WTC11 (cell line): ENCODE data around the gene CHST1. TPM values are rescaled to one million over a fixed set of nuclear protein-coding genes. Genes with fewer than 3 reads are reported as not detected.

Experiments used
- ATAC-seq: fragments of 200-7000 bp; cut with Tn5 transposase; 2 replicates; pipeline ENCODE4 v1.10.0; 2021; ENCODE audit warnings: mild to moderate bottlenecking, moderate library complexity
- CTCF ChIA-PET: fragments of 300-600 bp; sonication (Branson Sonifier 250); formaldehyde crosslinking; loops from one replicate; lab custom pipeline; 2021; ENCODE audit warnings: antibody characterized with exemption; lab: Charles Lee
- POLR2A ChIA-PET: fragments of 350-600 bp; sonication (Branson Sonifier 250); formaldehyde crosslinking; loops from one replicate; lab custom pipeline; 2021; ENCODE audit warnings: antibody characterized with exemption; lab: Charles Lee
- DNase-seq: peaks from one replicate; pipeline ENCODE4 v3.0.0; 2021; ENCODE audit warnings: low spot score
- H3K27ac Mint-ChIP-seq: 2 replicates; pipeline ENCODE4 v1.8.0; 2021; ENCODE audit warnings: mixed read lengths
- H3K27me3 Mint-ChIP-seq: 2 replicates; pipeline ENCODE4 v1.8.0; 2021; ENCODE audit warnings: low read depth, mild to moderate bottlenecking, moderate library complexity, mixed read lengths
- H3K36me3 Mint-ChIP-seq: 2 replicates; pipeline ENCODE4 v1.8.0; 2021; ENCODE audit warnings: mixed read lengths
- H3K4me1 Mint-ChIP-seq: 2 replicates; pipeline ENCODE4 v1.8.0; 2022; ENCODE audit warnings: mixed read lengths
- H3K4me3 Mint-ChIP-seq: 2 replicates; pipeline ENCODE4 v1.8.0; 2021; ENCODE audit warnings: mild to moderate bottlenecking, moderate library complexity, mixed read lengths
- H3K9me3 Mint-ChIP-seq: 2 replicates; pipeline ENCODE4 v1.8.0; 2021; ENCODE audit warnings: mixed read lengths
- ARID4B ChIP-seq: sonication (generic); formaldehyde crosslinking; IDR thresholded peaks from 2 replicates; pipeline ENCODE4 v1.8.0; 2023; ENCODE audit warnings: missing genetic modification reagents, mild to moderate bottlenecking, borderline replicate concordance
- CREB1 ChIP-seq: sonication (generic); formaldehyde crosslinking; IDR thresholded peaks from 2 replicates; pipeline ENCODE4 v1.8.0; 2023; ENCODE audit warnings: mild to moderate bottlenecking, missing genetic modification reagents
- FOXJ3 ChIP-seq: sonication (generic); formaldehyde crosslinking; IDR thresholded peaks from 2 replicates; pipeline ENCODE4 v1.9.0; 2021; ENCODE audit warnings: missing genetic modification reagents, mild to moderate bottlenecking, borderline replicate concordance
- FOXP1 ChIP-seq: sonication (generic); formaldehyde crosslinking; IDR thresholded peaks from 2 replicates; pipeline ENCODE4 v1.8.0; 2022; ENCODE audit warnings: missing genetic modification reagents, mild to moderate bottlenecking, moderate library complexity, borderline replicate concordance
- NFE2L1 ChIP-seq: sonication (generic); formaldehyde crosslinking; IDR thresholded peaks from 2 replicates; pipeline ENCODE4 v1.8.1; 2023; ENCODE audit warnings: missing genetic modification reagents
- TCF7 ChIP-seq: sonication (generic); formaldehyde crosslinking; IDR thresholded peaks from 2 replicates; pipeline ENCODE4 v1.8.0; 2022; ENCODE audit warnings: mild to moderate bottlenecking, low read depth, missing genetic modification reagents, moderate library complexity
- TEAD1 ChIP-seq: sonication (generic); formaldehyde crosslinking; IDR thresholded peaks from 2 replicates; pipeline ENCODE4 v1.8.0; 2022; ENCODE audit warnings: mild to moderate bottlenecking, missing genetic modification reagents
- TEAD4 ChIP-seq: sonication (generic); formaldehyde crosslinking; IDR thresholded peaks from 2 replicates; pipeline ENCODE4 v1.8.0; 2022; ENCODE audit warnings: mild to moderate bottlenecking, missing genetic modification reagents
- TP53 ChIP-seq: sonication (generic); formaldehyde crosslinking; IDR thresholded peaks from 2 replicates; pipeline ENCODE4 v1.8.1; 2023; ENCODE audit warnings: mild to moderate bottlenecking, missing genetic modification reagents
- ZNF263 ChIP-seq: sonication (generic); formaldehyde crosslinking; IDR thresholded peaks from 2 replicates; pipeline ENCODE4 v1.8.1; 2022; ENCODE audit warnings: low read depth, mild to moderate bottlenecking, moderate library complexity, missing genetic modification reagents
- ZNF281 ChIP-seq: sonication (generic); formaldehyde crosslinking; IDR thresholded peaks from 2 replicates; pipeline ENCODE4 v1.8.0; 2023; ENCODE audit warnings: mild to moderate bottlenecking, missing genetic modification reagents
- ZNF317 ChIP-seq: sonication (generic); formaldehyde crosslinking; IDR thresholded peaks from 2 replicates; pipeline ENCODE4 v1.8.1; 2023; ENCODE audit warnings: low read depth, mild to moderate bottlenecking, moderate library complexity, missing genetic modification reagents, borderline replicate concordance
- ZNF416 ChIP-seq: fragments of 250-450 bp; sonication (Bioruptor Pico); IDR thresholded peaks from 2 replicates; pipeline ENCODE4 v1.9.0; 2021; ENCODE audit warnings: mild to moderate bottlenecking, inconsistent platforms
- ZNF423 ChIP-seq: fragments of 250-450 bp; sonication (Bioruptor Pico); IDR thresholded peaks from 2 replicates; pipeline ENCODE4 v2.1.2; 2022; ENCODE audit warnings: mild to moderate bottlenecking, moderate library complexity
- total RNA-seq: library from RNA; stranded (reverse); gene quantifications from 3 replicates; pipeline ENCODE4 v1.2.3, GENCODE V29; 2021
- TF ChIP-seq, protein P1 (sequence below): fragments of 250-450 bp; sonication (Bioruptor Pico); IDR thresholded peaks from 2 replicates; pipeline ENCODE4 v1.8.0; 2021; ENCODE audit warnings: mild to moderate bottlenecking
- TF ChIP-seq, protein P2 (sequence below): fragments of 250-450 bp; sonication (Bioruptor Pico); IDR thresholded peaks from 2 replicates; pipeline ENCODE4 v1.9.0; 2021; ENCODE audit warnings: moderate library complexity, mild to moderate bottlenecking, inconsistent platforms, borderline replicate concordance
- TF ChIP-seq, protein P3 (sequence below): sonication (generic); formaldehyde crosslinking; IDR thresholded peaks from 2 replicates; pipeline ENCODE4 v1.8.1; 2022; ENCODE audit warnings: low read depth, missing genetic modification reagents, borderline replicate concordance

CHST1 gene
- total RNA-seq, 1 experiment from 2014 or later: 2.4 TPM

DNA sequence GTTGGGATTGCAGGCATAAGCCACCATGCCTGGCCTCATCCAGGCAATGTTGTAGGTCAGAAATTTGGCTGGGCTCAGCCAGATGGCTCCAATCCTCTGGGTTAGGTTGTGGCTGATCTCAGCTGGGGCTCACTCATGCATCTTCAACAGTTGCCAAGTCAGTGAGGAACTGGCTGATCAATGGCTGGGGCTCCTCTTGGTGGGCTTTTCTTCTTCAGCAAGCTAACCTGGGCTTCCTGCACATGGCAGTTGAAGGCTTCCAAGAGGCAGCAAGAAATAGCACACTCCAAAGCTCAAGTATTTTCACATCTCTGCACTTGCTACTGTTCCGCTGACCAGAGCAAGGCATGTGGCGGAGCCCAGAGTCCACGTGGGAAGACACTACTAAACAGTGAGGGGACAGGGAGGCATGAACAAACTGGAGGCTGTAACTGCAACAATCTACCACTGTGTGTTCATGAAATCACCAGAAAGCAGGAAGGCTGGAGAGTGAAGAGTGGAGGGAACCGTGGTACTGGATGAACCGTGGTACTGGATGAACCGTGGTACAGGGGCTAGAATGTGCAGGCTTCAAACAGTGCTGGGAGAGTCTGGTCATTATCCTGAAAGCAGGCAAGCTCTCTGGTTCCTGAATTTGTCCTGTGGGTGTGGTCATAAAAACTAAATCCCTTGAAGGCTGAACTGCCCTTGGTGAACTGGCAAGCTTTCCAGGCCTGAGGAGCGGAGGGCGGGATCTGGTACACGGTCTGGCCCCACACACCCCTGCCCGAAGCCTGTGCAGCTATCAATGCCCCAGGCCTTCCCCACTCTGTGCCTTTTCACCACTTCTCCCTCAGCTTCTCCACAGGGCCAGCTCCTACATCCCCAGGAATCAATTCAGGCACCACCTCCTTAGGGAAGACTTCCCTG, 20.2 kb downstream of the CHST1 start (continued):
- TF ChIP-seq ZNF423 (no peak), ZNF317 (CRISPR knock-in tag) (no peak), ARID4B (CRISPR knock-in tag) (no peak), TP53 (no peak), CREB1 (CRISPR knock-in tag) (no peak), TEAD4 (no peak), ZNF263 (CRISPR knock-in tag) (no peak)

DNA sequence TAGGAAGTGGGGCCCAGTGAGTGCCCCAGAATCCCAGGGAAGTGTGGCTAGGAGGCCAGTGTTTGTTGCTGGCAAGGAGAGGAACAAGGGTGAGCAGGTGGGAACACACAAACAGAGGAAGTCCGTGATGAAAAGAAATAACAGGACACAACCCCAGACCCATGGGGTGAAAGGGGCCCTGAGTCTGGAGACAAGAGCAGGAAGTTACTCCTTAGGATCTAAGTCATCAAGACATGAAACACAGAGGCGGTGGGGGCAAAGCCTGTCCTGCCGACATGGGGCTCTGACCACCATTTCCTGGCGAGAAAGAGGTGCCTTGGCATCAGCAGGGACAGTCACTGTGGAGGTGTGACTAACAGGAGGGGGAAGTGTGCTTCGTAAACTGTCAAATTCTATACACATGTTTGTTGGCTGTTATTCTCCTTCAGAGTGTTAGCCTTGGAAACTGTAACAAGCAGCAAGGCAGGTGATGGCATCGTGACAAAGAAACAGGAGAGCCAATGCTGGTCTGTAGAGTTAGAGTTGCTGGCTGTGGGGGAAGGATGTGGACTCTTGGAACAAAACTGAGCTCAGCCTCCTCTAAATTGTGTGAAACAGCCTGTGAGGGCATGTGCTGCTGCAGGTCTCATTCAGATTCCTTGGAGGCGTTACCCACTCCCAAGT, 21.7 kb downstream of the CHST1 start:
- CTCF ChIA-PET: interaction anchor here (1.0 to 1.5 kb wide), 2 partner anchors 11 to 128 kb away, joined by 3 read pairs; no protein-coding TSS in a partner anchor
- no peak for TF ChIP-seq FOXP1 (CRISPR knock-in tag)
- no peak for TF ChIP-seq FOXJ3
- TF ChIP-seq, protein P1, sequence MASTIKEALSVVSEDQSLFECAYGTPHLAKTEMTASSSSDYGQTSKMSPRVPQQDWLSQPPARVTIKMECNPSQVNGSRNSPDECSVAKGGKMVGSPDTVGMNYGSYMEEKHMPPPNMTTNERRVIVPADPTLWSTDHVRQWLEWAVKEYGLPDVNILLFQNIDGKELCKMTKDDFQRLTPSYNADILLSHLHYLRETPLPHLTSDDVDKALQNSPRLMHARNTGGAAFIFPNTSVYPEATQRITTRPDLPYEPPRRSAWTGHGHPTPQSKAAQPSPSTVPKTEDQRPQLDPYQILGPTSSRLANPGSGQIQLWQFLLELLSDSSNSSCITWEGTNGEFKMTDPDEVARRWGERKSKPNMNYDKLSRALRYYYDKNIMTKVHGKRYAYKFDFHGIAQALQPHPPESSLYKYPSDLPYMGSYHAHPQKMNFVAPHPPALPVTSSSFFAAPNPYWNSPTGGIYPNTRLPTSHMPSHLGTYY (CRISPR knock-in tag): no peak
- TF ChIP-seq, protein P2, sequence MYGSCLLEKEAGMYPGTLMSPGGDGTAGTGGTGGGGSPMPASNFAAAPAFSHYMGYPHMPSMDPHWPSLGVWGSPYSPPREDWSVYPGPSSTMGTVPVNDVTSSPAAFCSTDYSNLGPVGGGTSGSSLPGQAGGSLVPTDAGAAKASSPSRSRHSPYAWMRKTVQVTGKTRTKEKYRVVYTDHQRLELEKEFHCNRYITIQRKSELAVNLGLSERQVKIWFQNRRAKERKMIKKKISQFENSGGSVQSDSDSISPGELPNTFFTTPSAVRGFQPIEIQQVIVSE (CRISPR knock-in tag): no peak
- Mint-ChIP-seq H3K9me3 (peaks cover 9% of the 10 kb centered on the region), H3K4me1 (peaks cover 13% of the 10 kb centered on the region), H3K4me3 (no peak overlapping the region), H3K36me3 (no peaks in the 10 kb centered on the region), H3K27ac (no peak overlapping the region), H3K27me3 (peaks cover 14% of the 10 kb centered on the region)
- POLR2A ChIA-PET: no interaction called here
- DNase-seq: no peak
- no peak for ATAC-seq

DNA sequence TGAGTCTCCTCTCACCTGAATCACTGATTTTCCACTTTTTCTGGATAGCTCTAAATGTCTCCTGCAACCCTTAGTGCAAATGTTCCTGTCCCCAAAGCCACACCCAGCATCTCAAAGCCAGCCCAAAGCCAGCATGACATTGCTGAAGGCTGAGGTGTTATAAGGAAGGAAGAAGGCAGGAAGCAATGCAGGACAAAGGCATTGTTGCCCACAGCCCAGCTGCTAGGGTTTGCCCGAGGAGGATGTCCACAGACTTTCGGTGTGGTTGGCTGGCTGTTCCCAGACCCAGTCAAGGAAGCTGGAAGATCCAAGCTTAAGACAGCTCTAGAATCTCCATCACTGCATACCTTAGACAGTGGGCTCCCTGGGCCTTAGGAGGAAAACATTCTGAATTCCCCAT, 23.5 kb downstream of the CHST1 start:
- peaks cover 15% of the 10 kb centered on the region for H3K9me3 Mint-ChIP-seq
- CTCF ChIA-PET: interaction anchor here (1.5 to 2.3 kb wide), 3 partner anchors 13 to 270 kb away, joined by 3 to 18 read pairs (median 8); no protein-coding TSS in a partner anchor
- DNase-seq: no peak
- TF ChIP-seq TP53 (no peak), ZNF281 (no peak), ZNF416 (CRISPR knock-in tag) (no peak), NFE2L1 (CRISPR knock-in tag) (no peak), TCF7 (CRISPR knock-in tag) (no peak), TEAD1 (no peak)
- TF ChIP-seq, protein P3, sequence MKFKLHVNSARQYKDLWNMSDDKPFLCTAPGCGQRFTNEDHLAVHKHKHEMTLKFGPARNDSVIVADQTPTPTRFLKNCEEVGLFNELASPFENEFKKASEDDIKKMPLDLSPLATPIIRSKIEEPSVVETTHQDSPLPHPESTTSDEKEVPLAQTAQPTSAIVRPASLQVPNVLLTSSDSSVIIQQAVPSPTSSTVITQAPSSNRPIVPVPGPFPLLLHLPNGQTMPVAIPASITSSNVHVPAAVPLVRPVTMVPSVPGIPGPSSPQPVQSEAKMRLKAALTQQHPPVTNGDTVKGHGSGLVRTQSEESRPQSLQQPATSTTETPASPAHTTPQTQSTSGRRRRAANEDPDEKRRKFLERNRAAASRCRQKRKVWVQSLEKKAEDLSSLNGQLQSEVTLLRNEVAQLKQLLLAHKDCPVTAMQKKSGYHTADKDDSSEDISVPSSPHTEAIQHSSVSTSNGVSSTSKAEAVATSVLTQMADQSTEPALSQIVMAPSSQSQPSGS: no peak
- TF ChIP-seq, all 79 proteins: peak for 0
- Mint-ChIP-seq H3K36me3 (no peaks in the 10 kb centered on the region), H3K4me1 (no peaks in the 10 kb centered on the region), H3K4me3 (no peak overlapping the region), H3K27ac (no peak overlapping the region), H3K27me3 (peaks cover 14% of the 10 kb centered on the region)
- POLR2A ChIA-PET: no interaction called here
- ATAC-seq: no peak
